ENCODE data around the gene PMS1. TPM values are rescaled to one million over a fixed set of nuclear protein-coding genes. Genes with fewer than 3 reads are reported as not detected.
"Not testable (repeated sequence)": the region's sequence is repeated elsewhere in the genome, so short reads cannot be mapped to it uniquely, and the experiment has no call there.

The PMS1 gene
- total and polyA plus RNA-seq, 4 donors, result 28.9 to 61.0 (median 30.9) TPM

DNA sequence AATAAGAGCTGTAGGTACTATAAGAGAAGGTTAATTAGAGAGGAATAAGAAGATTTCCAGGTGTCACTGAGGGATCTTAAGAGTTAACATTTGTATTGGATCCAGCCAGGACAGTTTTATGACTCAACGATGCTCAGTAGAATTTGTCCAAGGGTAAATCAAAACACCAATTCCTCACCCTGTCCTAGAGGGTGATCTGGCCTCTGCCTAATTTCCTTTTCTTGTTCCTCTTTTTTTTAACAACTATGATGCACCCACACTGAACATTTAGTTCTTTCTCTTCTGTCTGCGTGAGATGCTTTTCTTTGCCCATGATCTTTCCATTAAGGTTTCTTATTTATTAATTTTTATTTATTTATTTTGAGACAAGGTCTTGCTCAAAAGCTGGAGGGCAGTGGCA is 92.0 kb downstream of the PMS1 start:
- Histone ChIP-seq H3K4me3 (ENCODE audit: low read depth, low read length) (no peak overlapping the region), H3K36me3 (ENCODE audit: control insufficient read depth, insufficient read depth, low read length) (peaks cover 7% of the 10 kb centered on the region), H3K27ac (ENCODE audit: low read depth, low read length) (no peak overlapping the region), H3K9me3 (ENCODE audit: control insufficient read depth, insufficient read depth, low read length) (no peaks in the 10 kb centered on the region), H3K27me3 (ENCODE audit: control insufficient read depth, insufficient read depth, low read length) (no peaks in the 10 kb centered on the region), H3K4me1 (ENCODE audit: control insufficient read depth, insufficient read depth, low read length) (no peaks in the 10 kb centered on the region)
- WGBS (ENCODE audit: insufficient coverage), result no CpG with 5 or more reads among the region's 2 CpGs
- no peak for DNase-seq (ENCODE audit: low read depth in 4 of 6, low spot score in 6 of 6)

DNA sequence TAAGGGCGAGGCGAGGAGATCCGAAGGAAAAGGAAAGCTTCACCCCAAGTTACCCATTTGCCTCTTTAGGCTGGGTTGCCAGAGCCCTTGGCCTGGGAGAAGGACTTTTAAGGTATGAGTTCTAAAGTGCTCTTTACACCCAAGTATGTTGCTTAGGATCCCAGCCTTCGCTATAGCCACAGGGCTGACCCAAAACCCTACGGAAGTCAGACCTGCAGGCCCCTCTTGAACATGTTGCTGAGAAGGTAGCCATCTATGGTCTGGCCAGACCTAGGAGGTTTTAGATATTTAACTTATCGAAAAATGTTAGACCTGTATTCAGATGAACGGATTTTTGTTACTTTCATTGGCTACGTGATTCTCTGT is 95.4 kb downstream of the PMS1 start:
- no peak for DNase-seq (ENCODE audit: low read depth in 4 of 6, low spot score in 6 of 6)
- Histone ChIP-seq H3K27ac (ENCODE audit: low read depth, low read length) (no peak overlapping the region), H3K4me3 (ENCODE audit: low read depth, low read length) (no peak overlapping the region), H3K27me3 (ENCODE audit: control insufficient read depth, insufficient read depth, low read length) (no peaks in the 10 kb centered on the region), H3K36me3 (ENCODE audit: control insufficient read depth, insufficient read depth, low read length) (peaks cover 3% of the 10 kb centered on the region), H3K9me3 (ENCODE audit: control insufficient read depth, insufficient read depth, low read length) (no peaks in the 10 kb centered on the region), H3K4me1 (ENCODE audit: control insufficient read depth, insufficient read depth, low read length) (no peaks in the 10 kb centered on the region)
- 100% methylated on average over 3 of the region's 8 CpGs for WGBS (ENCODE audit: insufficient coverage)

DNA sequence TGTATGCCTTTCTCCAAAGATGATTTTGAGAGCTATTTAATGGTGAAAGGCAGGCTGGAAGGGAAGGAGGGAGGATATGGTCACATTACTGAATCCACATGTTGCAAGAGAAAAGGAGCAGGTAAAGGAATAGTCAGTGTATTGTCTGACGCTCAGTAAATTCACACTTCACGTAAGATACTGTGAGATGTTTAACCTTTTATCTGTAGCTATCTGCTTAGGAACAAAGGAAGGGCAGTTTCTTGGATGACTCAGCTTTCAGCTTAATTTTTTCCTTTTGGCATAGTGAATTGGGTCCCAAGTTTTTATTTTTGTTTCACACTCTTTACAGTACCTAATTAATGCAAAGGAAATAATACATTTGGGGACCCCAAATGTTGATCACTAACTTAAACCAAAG is 96.2 kb downstream of the PMS1 start:
- H3K36me3 ChIP-seq (ENCODE audit: control insufficient read depth, insufficient read depth, low read length), result peaks cover 3% of the 10 kb centered on the region
- H3K27me3 ChIP-seq (ENCODE audit: control insufficient read depth, insufficient read depth, low read length), result no peaks in the 10 kb centered on the region
- no peaks in the 10 kb centered on the region for H3K9me3 ChIP-seq (ENCODE audit: control insufficient read depth, insufficient read depth, low read length)
- no peaks in the 10 kb centered on the region for H3K4me1 ChIP-seq (ENCODE audit: control insufficient read depth, insufficient read depth, low read length)
- no peak overlapping the region for H3K27ac ChIP-seq (ENCODE audit: low read depth, low read length)
- no peak for DNase-seq (ENCODE audit: low read depth in 4 of 6, low spot score in 6 of 6)
- WGBS (ENCODE audit: insufficient coverage), result 70% methylated on average over 2 of the region's 2 CpGs
- no peak overlapping the region for H3K4me3 ChIP-seq (ENCODE audit: low read depth, low read length)

DNA sequence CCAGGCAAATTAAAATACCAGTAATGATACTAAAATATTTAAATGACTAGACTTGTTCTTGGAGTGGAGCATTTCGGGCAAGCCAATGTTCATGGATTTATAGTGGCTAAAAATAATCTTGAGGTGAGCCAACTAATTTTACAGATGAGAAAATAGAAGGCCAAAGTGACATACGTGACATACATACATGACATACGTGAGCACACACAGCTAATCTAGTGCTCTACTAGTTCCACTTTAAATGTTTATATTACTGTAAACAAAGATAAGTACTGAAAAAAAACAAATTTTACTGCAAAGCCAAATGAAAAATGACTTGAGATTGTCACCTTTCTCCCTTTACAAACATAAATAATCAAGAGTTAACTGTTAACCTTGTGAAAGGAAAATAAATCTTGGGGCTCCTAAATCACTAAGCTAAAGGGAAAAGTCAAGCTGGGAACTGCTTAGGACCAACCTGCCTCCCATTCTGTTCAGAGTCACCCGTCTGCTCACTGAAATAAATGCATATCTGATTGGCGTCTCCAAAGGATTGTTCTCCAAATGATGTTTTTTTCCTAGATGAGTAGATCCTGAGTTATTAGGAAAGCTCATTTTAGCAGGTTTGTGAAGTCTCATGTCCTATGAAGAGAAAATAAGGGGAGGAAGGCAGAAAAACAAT is 96.7 kb downstream of the PMS1 start:
- H3K36me3 ChIP-seq (ENCODE audit: control insufficient read depth, insufficient read depth, low read length), result peaks cover 3% of the 10 kb centered on the region
- no CpG with 5 or more reads among the region's 5 CpGs for WGBS (ENCODE audit: insufficient coverage)
- H3K27me3 ChIP-seq (ENCODE audit: control insufficient read depth, insufficient read depth, low read length), result no peaks in the 10 kb centered on the region
- no peak overlapping the region for H3K27ac ChIP-seq (ENCODE audit: low read depth, low read length)
- H3K9me3 ChIP-seq (ENCODE audit: control insufficient read depth, insufficient read depth, low read length), result no peaks in the 10 kb centered on the region
- H3K4me1 ChIP-seq (ENCODE audit: control insufficient read depth, insufficient read depth, low read length), result no peaks in the 10 kb centered on the region
- no peak for DNase-seq (ENCODE audit: low read depth in 4 of 6, low spot score in 6 of 6)
- H3K4me3 ChIP-seq (ENCODE audit: low read depth, low read length), result no peak overlapping the region

DNA sequence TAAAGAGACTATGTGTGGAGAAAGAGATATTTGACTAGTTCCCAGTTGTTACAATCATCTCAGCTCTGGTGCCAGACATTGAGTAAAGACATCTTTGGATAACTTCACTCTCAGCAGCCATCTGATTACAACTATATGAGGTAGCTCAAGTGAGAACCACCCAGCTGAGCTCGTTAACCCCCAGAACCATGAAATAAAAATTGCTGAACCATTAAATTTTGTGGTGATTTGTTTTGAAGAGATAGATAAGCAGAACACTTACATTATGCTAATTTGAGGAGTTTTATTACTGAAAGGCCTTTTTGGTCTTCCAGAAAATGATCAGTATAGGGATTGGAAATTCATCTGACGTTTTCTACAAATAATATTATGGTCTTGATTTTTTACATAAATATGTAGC is 101.1 kb downstream of the PMS1 start:
- H3K4me3 ChIP-seq (ENCODE audit: low read depth, low read length), result no peak overlapping the region

DNA sequence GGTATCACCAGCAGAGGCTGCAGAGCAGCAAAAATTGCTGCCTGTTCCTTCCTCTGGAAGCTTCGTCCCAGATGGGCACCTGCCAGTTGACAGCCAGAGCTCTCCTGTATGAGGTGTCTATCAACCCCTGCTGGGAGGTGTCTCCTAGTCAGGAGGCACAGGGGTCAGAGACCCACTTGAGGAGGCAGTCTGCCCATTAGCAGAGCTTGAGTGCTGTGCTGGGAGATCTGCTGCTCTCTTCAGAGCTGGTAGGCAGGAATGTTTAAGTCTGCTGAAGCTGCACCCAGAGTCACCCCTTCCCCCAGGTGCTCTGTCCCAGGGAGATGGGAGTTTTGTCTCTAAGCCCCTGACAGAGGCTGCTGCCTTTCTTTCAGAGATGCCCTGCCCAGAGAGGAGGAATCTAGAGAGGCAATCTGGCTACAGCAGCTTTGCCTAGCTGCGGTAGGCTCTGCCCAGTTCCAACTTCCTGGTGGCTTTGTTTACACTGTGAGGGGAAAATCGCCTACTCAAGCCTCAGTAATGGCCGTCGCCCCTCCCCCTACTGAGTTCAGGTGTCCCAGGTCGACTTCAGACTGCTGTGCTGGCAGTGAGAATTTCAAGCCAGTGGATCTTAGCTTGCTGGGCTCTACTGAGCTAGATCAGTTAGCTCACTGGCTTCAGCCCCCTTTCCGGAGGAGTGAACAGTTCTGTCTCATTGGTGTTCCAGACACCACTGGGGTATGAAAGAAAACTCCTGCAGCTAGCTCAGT is 108.5 kb downstream of the PMS1 start:
- H3K4me1 ChIP-seq (ENCODE audit: control insufficient read depth, insufficient read depth, low read length); H3K4me3 ChIP-seq (ENCODE audit: low read depth, low read length); H3K36me3 ChIP-seq (ENCODE audit: control insufficient read depth, insufficient read depth, low read length); H3K27ac ChIP-seq (ENCODE audit: low read depth, low read length); DNase-seq (ENCODE audit: low read depth in 4 of 6, low spot score in 6 of 6); H3K9me3 ChIP-seq (ENCODE audit: control insufficient read depth, insufficient read depth, low read length); H3K27me3 ChIP-seq (ENCODE audit: control insufficient read depth, insufficient read depth, low read length): not testable (repeated sequence)
- 83% methylated on average over 7 of the region's 7 CpGs for WGBS (ENCODE audit: insufficient coverage)

More for the DNA sequence above, 101.1 kb downstream of the PMS1 start:
- no peak for DNase-seq (ENCODE audit: low read depth in 4 of 6, low spot score in 6 of 6)
- Histone ChIP-seq H3K27ac (ENCODE audit: low read depth, low read length) (no peak overlapping the region), H3K9me3 (ENCODE audit: control insufficient read depth, insufficient read depth, low read length) (peaks cover 1% of the 10 kb centered on the region), H3K4me1 (ENCODE audit: control insufficient read depth, insufficient read depth, low read length) (no peaks in the 10 kb centered on the region), H3K27me3 (ENCODE audit: control insufficient read depth, insufficient read depth, low read length) (no peaks in the 10 kb centered on the region), H3K36me3 (ENCODE audit: control insufficient read depth, insufficient read depth, low read length) (no peaks in the 10 kb centered on the region)
- WGBS (ENCODE audit: insufficient coverage), result no CpG with 5 or more reads among the region's 2 CpGs

DNA sequence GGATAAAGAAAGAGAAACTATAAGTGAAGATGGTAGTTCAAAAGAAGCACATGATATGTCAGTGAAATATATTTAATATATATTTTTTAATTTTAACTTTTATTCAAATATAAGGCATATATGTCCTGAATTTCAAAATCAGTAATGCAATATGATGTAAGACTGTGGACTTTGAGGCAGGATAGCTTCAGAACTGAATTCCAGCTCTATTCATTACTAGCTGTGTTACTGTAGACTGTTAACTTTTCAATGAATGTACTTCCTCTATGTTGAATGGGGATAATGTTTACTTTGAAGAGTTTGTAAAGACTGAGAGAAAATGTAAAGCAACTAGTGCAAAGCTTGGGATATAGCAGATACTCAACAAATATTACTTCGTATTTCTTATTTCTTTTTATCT is 112.6 kb downstream of the PMS1 start:
- no peak for DNase-seq (ENCODE audit: low read depth in 4 of 6, low spot score in 6 of 6)
- Histone ChIP-seq H3K27ac (ENCODE audit: low read depth, low read length) (no peak overlapping the region), H3K4me3 (ENCODE audit: low read depth, low read length) (no peak overlapping the region), H3K9me3 (ENCODE audit: control insufficient read depth, insufficient read depth, low read length) (no peaks in the 10 kb centered on the region), H3K4me1 (ENCODE audit: control insufficient read depth, insufficient read depth, low read length) (no peaks in the 10 kb centered on the region), H3K36me3 (ENCODE audit: control insufficient read depth, insufficient read depth, low read length) (no peaks in the 10 kb centered on the region), H3K27me3 (ENCODE audit: control insufficient read depth, insufficient read depth, low read length) (no peaks in the 10 kb centered on the region)
- no CpG with 5 or more reads among the region's 1 CpG for WGBS (ENCODE audit: insufficient coverage)

DNA sequence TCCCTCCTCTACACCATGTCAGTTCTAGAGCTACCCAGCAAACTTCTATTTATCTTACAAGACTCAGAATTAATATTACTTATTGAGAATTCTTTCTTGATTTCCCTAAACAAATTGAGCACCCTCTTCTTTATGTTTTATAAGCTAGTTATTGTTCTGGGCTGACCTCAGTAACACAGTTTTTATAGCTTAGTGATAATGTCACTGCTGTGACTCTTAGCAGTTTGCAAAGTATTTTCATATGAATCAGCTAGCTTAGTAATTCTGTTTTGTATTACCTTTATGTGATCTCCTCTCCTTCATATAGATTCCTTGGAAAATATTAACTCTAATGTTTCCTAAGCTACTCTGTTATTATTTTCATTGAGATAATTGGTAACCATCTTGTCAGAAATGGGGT is 114.9 kb downstream of the PMS1 start:
- no peaks in the 10 kb centered on the region for H3K9me3 ChIP-seq (ENCODE audit: control insufficient read depth, insufficient read depth, low read length)
- H3K27ac ChIP-seq (ENCODE audit: low read depth, low read length), result no peak overlapping the region
- no peak overlapping the region for H3K4me3 ChIP-seq (ENCODE audit: low read depth, low read length)
- H3K27me3 ChIP-seq (ENCODE audit: control insufficient read depth, insufficient read depth, low read length), result no peaks in the 10 kb centered on the region
- no peaks in the 10 kb centered on the region for H3K36me3 ChIP-seq (ENCODE audit: control insufficient read depth, insufficient read depth, low read length)
- no peak for DNase-seq (ENCODE audit: low read depth in 4 of 6, low spot score in 6 of 6)
- H3K4me1 ChIP-seq (ENCODE audit: control insufficient read depth, insufficient read depth, low read length), result no peaks in the 10 kb centered on the region

DNA sequence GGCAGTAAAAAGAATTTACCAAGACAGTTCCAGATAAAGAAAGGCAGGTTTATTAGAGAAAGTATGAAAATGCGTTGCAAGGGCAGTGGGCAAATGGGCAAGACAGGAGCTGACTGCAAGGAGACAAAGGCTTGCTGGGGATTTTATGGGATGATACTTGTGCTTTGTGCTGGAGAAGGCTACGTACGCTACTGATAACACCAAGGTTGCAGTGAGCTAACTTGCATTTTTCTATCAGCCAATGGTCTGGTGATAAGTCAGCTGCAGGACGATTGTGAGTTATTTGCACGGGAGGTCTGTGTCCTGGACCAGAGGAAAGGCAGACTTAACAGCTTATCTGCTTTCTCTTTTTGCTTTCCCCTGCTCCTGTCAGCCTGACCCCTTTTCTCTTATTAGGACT is 116.5 kb downstream of the PMS1 start:
- DNase-seq (ENCODE audit: low read depth in 4 of 6, low spot score in 6 of 6), result no peak
- Histone ChIP-seq H3K4me1 (ENCODE audit: control insufficient read depth, insufficient read depth, low read length) (no peaks in the 10 kb centered on the region), H3K27ac (ENCODE audit: low read depth, low read length) (no peak overlapping the region), H3K36me3 (ENCODE audit: control insufficient read depth, insufficient read depth, low read length) (no peaks in the 10 kb centered on the region), H3K4me3 (ENCODE audit: low read depth, low read length) (no peak overlapping the region), H3K27me3 (ENCODE audit: control insufficient read depth, insufficient read depth, low read length) (no peaks in the 10 kb centered on the region), H3K9me3 (ENCODE audit: control insufficient read depth, insufficient read depth, low read length) (no peaks in the 10 kb centered on the region)
- 84% methylated on average over 3 of the region's 5 CpGs for WGBS (ENCODE audit: insufficient coverage)

DNA sequence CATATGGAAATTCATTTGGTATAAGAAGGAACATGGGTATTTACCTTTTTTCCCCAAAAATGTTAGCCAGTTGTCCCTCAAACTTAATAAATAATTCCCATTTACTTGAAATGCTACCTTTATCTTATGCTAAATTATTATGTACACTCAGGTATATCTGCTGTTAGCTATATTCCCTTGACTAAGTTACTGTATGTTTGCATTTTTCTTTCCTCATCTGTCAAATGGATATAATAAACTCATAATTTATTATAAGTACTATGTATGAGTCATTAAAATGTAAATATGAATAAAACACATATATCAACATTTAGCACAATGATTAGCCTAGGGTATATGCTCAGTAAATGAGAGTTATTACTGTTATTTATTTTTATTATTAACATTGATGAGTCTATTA is 117.4 kb downstream of the PMS1 start:
- H3K27ac ChIP-seq (ENCODE audit: low read depth, low read length), result no peak overlapping the region
- no peak overlapping the region for H3K4me3 ChIP-seq (ENCODE audit: low read depth, low read length)
- no peaks in the 10 kb centered on the region for H3K27me3 ChIP-seq (ENCODE audit: control insufficient read depth, insufficient read depth, low read length)
- no peaks in the 10 kb centered on the region for H3K36me3 ChIP-seq (ENCODE audit: control insufficient read depth, insufficient read depth, low read length)
- no peak for DNase-seq (ENCODE audit: low read depth in 4 of 6, low spot score in 6 of 6)
- H3K4me1 ChIP-seq (ENCODE audit: control insufficient read depth, insufficient read depth, low read length), result no peaks in the 10 kb centered on the region
- no peaks in the 10 kb centered on the region for H3K9me3 ChIP-seq (ENCODE audit: control insufficient read depth, insufficient read depth, low read length)

Measured in spinal cord (tissue), 10 donors.